HG02852 (cell line): ENCODE data around the gene SAMD4A.

Source experiments
- ATAC-seq: cut with Tn5 transposase; IDR thresholded peaks from one replicate; pipeline ENCODE4 v1.9.1; 2021; ENCODE audit warnings: mild to moderate bottlenecking, moderate library complexity; ENCODE audit not compliant: unreplicated experiment

The SAMD4A gene

GRCh38 chr14:54815016-54815415 is 248.1 kb downstream of the SAMD4A start:
- ATAC-seq, result no peak

GRCh38 chr14:54815515-54815914 is 248.6 kb downstream of the SAMD4A start:
- no peak for ATAC-seq

GRCh38 chr14:54816450-54816849 is 249.5 kb downstream of the SAMD4A start:
- ATAC-seq, result no peak

- ATAC-seq, result no peak
Measured at GRCh38 chr14:54817506-54817905, 250.6 kb downstream of the SAMD4A start.

GRCh38 chr14:54818201-54819133 is 251.5 kb downstream of the SAMD4A start:
- ATAC-seq, result no peak

GRCh38 chr14:54822685-54823084 is 255.8 kb downstream of the SAMD4A start:
- no peak for ATAC-seq

- no peak for ATAC-seq
Measured at GRCh38 chr14:54823757-54824549, 257.0 kb downstream of the SAMD4A start.

- no peak for ATAC-seq
Measured at GRCh38 chr14:54828037-54828436, 261.1 kb downstream of the SAMD4A start.

GRCh38 chr14:54829486-54830224 is 262.7 kb downstream of the SAMD4A start:
- no peak for ATAC-seq

GRCh38 chr14:54830650-54831049 is 263.7 kb downstream of the SAMD4A start:
- no peak for ATAC-seq

GRCh38 chr14:54834081-54834480 is 267.2 kb downstream of the SAMD4A start:
- no peak for ATAC-seq

- no peak for ATAC-seq
Measured at GRCh38 chr14:54834727-54835126, 267.8 kb downstream of the SAMD4A start.

GRCh38 chr14:54836231-54836630 is 269.3 kb downstream of the SAMD4A start:
- ATAC-seq, result no peak

GRCh38 chr14:54837508-54838149 is 270.7 kb downstream of the SAMD4A start:
- ATAC-seq, result no peak

- no peak for ATAC-seq
Measured at GRCh38 chr14:54838931-54839512, 272.1 kb downstream of the SAMD4A start.

GRCh38 chr14:54839701-54840119 is 272.8 kb downstream of the SAMD4A start:
- ATAC-seq, result no peak

GRCh38 chr14:54840336-54840735 is 273.4 kb downstream of the SAMD4A start:
- ATAC-seq, result no peak

GRCh38 chr14:54840798-54841197 is 273.9 kb downstream of the SAMD4A start:
- no peak for ATAC-seq
